ENCODE results near the gene PPP2R3B.

GRCh38 chrX:351736-352135 is 35.0 kb downstream of the PPP2R3B start:
- TF ChIP-seq SP1 (CRISPR knock-in tag; conservative IDR thresholded peaks at IDR 0.05) (no peak), TEAD4 (CRISPR knock-in tag; IDR thresholded peaks at IDR 0.05) (no peak), ETV6 (CRISPR knock-in tag; IDR thresholded peaks at IDR 0.05) (no peak), CTCF (IDR thresholded peaks at IDR 0.05) (no peak)
